ENCODE data around the gene CIART. TPM values are rescaled to one million over a fixed set of nuclear protein-coding genes. Genes with fewer than 3 reads are reported as not detected.
"Not testable (repeated sequence)": the region's sequence is repeated elsewhere in the genome, so short reads cannot be mapped to it uniquely, and the experiment has no call there.

The CIART gene
- total RNA-seq, 1 donor from 2014 or later: 0.64 TPM

DNA sequence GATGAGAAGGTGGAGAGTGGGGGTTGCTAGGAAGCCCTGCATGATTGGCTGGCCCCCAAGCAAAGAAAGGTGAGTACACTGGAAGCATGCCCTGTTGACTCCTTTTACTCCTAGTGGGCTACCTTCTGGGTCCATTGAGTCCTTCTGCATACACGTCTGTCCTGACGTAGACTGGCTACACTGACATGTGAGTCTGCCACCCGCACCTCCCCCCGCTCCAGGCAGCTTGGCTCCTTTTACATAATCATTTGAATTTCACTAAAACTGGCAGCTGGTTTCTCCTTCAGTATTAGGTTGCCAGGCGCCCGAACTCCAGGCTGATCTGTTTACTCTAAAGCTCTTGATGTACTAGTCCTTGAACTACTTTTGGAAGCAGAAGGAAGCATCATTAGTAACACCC is 20.0 kb downstream of the CIART start:
- H3K36me3 ChIP-seq: peaks cover 16 to 44% of the 10 kb centered on the region in 2 donors
- DNase-seq (ENCODE audit: low spot score in 2 of 2): no peak
- no peaks in the 10 kb centered on the region for H3K27me3 ChIP-seq
- no peak overlapping the region for H3K4me3 ChIP-seq
- no peaks in the 10 kb centered on the region for H3K9me3 ChIP-seq
- intact Hi-C loops (cut with DNase I): no loop called here
- TF ChIP-seq, protein P1, sequence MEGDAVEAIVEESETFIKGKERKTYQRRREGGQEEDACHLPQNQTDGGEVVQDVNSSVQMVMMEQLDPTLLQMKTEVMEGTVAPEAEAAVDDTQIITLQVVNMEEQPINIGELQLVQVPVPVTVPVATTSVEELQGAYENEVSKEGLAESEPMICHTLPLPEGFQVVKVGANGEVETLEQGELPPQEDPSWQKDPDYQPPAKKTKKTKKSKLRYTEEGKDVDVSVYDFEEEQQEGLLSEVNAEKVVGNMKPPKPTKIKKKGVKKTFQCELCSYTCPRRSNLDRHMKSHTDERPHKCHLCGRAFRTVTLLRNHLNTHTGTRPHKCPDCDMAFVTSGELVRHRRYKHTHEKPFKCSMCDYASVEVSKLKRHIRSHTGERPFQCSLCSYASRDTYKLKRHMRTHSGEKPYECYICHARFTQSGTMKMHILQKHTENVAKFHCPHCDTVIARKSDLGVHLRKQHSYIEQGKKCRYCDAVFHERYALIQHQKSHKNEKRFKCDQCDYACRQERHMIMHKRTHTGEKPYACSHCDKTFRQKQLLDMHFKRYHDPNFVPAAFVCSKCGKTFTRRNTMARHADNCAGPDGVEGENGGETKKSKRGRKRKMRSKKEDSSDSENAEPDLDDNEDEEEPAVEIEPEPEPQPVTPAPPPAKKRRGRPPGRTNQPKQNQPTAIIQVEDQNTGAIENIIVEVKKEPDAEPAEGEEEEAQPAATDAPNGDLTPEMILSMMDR (IDR thresholded peaks at IDR 0.05): no peak
- no peaks in the 10 kb centered on the region for H3K4me1 ChIP-seq
- H3K27ac ChIP-seq: no peak overlapping the region

DNA sequence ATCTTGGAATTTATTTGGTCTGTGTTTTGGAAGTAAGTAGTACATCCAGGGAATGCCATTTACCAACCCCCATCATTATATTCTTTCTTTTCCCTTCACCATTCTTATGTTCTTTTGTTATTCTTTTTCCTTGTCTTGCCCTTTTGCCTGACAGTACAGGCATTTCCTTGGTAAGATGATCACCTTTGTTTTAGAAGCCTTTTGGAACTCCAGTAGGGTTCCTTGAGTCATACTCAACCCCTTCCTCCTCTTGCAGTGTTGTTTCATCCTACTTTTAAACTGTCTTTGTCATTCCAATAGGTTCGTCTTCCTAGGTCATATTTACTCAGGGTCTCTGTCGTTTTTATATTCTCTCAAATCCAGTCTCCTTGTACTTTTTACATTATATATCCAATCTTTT is 20.5 kb downstream of the CIART start:
- Histone ChIP-seq H3K4me3 (no peak overlapping the region), H3K27ac (no peak overlapping the region), H3K9me3 (no peaks in the 10 kb centered on the region), H3K4me1 (no peaks in the 10 kb centered on the region), H3K27me3 (no peaks in the 10 kb centered on the region), H3K36me3 (peaks cover 21 to 47% of the 10 kb centered on the region in 2 donors)
- intact Hi-C loops (cut with DNase I): no loop called here
- no peak for DNase-seq (ENCODE audit: low spot score in 2 of 2)
- TF ChIP-seq, protein P1 (IDR thresholded peaks at IDR 0.05): no peak

DNA sequence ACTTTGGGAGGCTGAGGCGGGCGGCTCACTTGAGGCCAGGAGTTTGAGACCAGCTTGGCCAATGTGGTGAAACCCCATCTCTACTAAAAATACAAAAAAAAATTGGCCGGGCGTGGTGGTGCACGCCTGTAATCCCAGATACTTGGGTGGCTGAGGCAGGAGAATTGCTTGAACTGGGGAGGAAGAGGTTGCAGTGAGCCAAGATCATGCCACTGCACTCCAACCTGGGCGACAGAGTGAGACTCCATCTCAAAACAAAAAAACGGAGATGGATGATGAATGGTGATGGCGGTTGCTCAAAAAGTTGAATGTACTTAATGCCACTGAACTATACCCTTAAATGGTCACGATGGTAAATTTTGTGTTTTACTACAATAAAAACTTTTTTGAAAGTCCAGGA is 26.2 kb downstream of the CIART start:
- DNase-seq (ENCODE audit: low spot score in 2 of 2); H3K27ac ChIP-seq; H3K9me3 ChIP-seq; H3K4me1 ChIP-seq; H3K27me3 ChIP-seq; H3K4me3 ChIP-seq; intact Hi-C loops (cut with DNase I): not testable (repeated sequence)
- peaks cover 9 to 20% of the 10 kb centered on the region in 2 donors for H3K36me3 ChIP-seq

DNA sequence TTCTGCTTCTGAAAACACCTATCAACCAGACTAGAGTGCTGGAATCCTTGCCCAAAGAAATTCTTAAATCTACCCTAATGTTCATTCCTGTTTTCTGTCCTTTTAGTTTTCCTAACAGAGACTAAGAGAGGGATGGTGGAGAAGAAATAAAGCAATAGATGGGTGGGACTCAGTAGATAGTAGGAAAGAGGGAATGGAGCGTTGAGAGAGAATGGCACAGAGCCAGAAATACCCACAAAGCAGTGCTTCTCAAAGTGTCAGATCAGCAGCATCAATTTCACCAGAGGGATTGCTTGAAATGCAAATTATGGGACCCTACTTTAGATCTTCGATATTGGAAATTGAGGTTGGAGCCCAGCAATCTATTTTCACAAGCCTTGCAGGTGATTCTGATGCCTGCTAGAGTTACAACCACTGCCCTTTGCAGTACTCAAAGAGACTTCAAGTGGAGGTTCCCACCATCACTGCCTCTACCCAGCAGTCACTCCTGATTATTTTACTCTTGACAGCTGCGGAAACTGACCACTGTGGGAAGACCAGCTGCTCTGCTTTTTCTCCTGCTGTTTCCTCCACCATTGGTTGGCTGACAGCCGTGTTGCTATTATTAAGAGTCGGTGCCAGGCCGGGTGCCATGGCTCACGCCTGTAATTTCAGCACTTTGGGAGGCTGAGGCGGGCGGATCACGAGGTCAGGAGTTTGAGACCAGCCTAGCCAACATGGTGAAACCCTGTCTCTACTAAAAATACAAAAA is 27.6 kb downstream of the CIART start:
- Histone ChIP-seq H3K36me3 (peaks cover 9 to 16% of the 10 kb centered on the region in 2 donors), H3K4me1 (no peaks in the 10 kb centered on the region), H3K27me3 (no peaks in the 10 kb centered on the region), H3K27ac (no peak overlapping the region), H3K9me3 (no peaks in the 10 kb centered on the region), H3K4me3 (no peak overlapping the region)
- intact Hi-C loops (cut with DNase I): no loop called here
- DNase-seq (ENCODE audit: low spot score in 2 of 2): no peak
- TF ChIP-seq, protein P1 (IDR thresholded peaks at IDR 0.05): no peak

DNA sequence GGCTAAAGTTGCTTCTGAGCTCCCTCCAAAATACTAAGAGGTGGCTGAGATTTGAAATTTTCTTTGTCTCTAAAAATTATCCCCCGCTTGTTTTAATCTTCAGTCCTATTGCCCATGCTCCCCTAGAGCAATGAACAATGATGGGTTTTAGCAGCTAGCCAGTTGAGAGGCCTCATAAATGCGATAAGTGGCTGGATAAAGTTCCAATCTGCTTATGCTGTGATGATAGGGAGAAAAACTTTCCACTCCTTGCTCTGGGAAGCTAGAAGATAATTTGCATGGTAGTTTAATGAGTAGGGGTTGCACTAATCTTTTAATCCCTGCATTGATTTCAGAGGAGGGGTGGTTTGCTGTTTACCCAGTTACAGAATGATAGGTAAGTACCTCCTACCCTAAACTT is 29.4 kb downstream of the CIART start:
- intact Hi-C loops (cut with DNase I): no loop called here
- TF ChIP-seq, protein P1 (IDR thresholded peaks at IDR 0.05): no peak
- no peak for DNase-seq (ENCODE audit: low spot score in 2 of 2)
- no peaks in the 10 kb centered on the region for H3K4me1 ChIP-seq
- H3K27me3 ChIP-seq: no peaks in the 10 kb centered on the region
- H3K9me3 ChIP-seq: no peaks in the 10 kb centered on the region
- H3K4me3 ChIP-seq: no peak overlapping the region
- H3K36me3 ChIP-seq: peaks cover 8 to 9% of the 10 kb centered on the region in 2 donors
- H3K27ac ChIP-seq: no peak overlapping the region

DNA sequence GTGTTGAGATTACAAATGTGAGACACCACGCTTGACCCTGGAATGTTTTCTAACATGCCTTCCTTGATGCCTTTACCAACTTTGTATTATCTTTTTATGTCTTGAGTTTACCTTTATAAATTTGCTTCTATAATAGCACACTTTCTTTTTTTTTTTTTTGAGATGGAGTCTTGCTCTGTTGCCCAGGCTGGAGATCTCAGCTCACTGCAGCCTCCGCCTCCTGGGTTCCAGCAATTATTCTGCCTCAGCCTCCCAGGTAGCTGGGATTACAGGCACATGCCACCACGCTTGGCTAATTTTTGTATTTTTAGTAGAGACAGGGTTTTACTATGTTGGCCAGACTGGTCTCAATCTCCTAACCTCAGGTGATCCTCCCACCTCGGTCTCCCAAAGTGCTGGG is 32.3 kb downstream of the CIART start:
- intact Hi-C loops (cut with DNase I); H3K4me3 ChIP-seq; H3K9me3 ChIP-seq; H3K4me1 ChIP-seq; H3K27me3 ChIP-seq; H3K36me3 ChIP-seq; H3K27ac ChIP-seq; DNase-seq (ENCODE audit: low spot score in 2 of 2): not testable (repeated sequence)

DNA sequence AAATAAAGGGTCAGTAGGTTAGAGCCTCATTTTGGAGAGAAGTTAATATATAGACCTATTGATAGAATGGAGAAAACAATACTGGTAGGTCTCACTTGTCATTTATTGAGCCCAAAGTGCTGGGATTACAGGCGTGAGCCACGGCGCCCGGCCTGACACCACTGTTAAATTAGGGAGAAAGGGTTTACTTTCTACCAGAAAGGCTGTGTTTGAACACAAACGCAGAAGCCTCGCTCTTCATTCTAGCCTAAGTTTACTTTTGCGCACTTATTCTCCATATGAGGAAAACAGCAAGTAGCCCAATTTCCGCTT is 38.3 kb downstream of the CIART start:
- intact Hi-C loops (cut with DNase I): loop anchor here (5.0 kb wide), 1 partner anchor 38 kb away; the partner anchor contains the start of gene CIART
- peak overlapping the region; percentile 75 to 81 for H3K4me3 ChIP-seq
- DNase-seq (ENCODE audit: low spot score in 2 of 2): no peak
- H3K27ac ChIP-seq: peak overlapping the region; percentile 81 to 82
- H3K36me3 ChIP-seq: peaks cover 9 to 13% of the 10 kb centered on the region in 2 donors
- H3K9me3 ChIP-seq: no peaks in the 10 kb centered on the region
- TF ChIP-seq, protein P1 (IDR thresholded peaks at IDR 0.05): no peak
- no peaks in the 10 kb centered on the region for H3K4me1 ChIP-seq
- no peaks in the 10 kb centered on the region for H3K27me3 ChIP-seq

Measured in ascending aorta (tissue), 2 donors.